ENCODE measurements around the gene PARP6.
A peak's percentile ranks its signal among the peaks of the same experiment; 100 is the strongest.

Gene PARP6

DNA sequence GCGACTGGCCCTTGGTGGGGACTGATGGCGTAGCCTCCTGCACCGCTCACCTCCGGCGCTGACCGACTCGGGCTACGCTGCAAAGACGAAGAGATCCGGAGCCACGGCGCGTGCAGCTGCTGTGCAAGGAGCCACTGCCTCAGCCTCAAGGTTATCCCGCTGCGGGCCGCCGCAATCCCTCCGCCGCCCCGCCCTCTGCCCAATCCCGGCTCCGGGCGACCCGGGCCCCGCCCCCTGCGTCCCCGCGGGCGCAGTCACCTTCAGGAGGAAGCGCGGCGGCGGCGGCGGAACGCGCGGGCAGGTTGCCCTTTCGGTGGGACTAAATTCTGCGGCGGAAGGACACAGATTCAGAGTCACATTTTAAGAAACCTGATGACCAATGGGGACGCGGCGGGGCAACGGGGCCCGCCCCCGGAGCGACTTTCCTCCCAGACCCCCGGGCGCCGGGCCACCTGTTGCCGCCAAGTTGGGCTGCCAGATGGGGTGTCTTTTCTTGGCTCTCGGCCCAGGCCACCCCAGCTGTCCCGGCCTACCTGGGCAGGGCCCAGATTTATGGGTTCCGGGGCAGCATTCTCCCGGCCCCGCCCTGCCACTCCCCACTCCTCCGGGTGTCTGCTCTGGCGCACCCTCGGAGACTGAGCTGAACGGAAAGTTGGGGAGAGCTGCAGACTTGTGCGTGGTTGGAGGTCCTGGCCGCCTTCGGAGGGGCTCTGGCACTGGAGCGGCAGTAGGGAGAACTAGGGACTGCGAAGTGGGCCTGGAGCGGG is 41.1 kb downstream of the PARP6 start, which contains the start of gene PKM:
Gene PKM, minus strand, starts transcription at position 125 of the 767 bp plus-strand sequence. CDS start 12,093 bp downstream, outside the sequence.
- peak; percentile 65 for DNase-seq (ENCODE audit: low read depth, low spot score)

DNA sequence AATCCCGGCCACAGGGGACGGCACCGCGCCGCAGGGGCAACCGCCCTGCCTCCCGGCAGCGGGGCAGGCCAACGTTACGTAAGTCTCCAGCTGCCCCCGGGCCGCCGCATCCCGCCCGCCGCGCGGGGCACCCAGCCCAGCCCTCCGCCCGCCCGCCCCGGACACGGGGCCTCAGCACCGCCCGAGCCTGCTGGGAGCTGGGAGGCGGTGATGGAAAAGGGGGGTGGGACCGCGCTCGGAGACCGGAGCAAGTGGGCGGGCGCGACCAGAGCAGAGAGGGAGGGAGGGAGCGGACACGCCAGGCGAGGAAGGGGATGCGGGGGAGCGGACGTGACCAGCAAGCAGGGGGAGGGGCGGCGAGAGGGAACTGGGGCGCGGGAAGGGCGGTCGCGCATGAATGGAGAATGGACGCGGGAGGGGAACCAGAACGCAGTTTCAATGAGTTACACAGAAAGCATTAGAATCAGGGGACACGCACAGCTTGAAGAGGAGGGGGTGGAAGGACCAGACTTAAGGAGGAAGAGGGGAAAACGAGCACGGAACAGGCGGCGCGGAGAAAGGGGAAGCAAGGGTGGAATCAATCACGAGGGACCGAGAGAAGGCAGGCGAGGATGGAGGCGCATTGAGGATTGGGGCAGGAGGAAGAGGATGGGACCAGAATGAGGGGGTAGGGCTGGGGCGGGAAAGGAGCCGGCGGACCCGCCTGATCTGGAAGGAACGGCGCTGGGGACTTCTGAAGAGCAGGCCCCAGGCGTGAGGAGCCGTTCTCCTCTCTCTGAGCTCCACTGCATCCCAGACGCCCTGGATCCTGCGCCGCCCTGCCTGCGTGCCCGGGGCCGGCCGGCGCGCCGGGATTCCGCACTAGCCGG is 41.9 kb downstream of the PARP6 start:
- DNase-seq (ENCODE audit: low read depth, low spot score), result peak; percentile 75

DNA sequence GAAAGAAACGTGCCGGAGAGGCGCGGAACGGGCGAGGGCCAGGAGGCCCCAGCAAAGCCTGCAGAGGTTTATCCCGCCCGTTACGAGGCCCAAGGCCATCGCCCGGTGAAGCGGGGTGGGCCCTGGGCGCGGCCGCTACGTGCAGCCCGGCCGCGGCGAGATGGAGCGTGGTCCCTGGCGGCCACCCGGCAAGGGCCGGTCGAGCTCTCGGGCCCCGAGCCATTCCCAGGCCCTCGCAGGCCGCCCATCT is 42.5 kb downstream of the PARP6 start:
- DNase-seq (ENCODE audit: low read depth, low spot score), result no peak

DNA sequence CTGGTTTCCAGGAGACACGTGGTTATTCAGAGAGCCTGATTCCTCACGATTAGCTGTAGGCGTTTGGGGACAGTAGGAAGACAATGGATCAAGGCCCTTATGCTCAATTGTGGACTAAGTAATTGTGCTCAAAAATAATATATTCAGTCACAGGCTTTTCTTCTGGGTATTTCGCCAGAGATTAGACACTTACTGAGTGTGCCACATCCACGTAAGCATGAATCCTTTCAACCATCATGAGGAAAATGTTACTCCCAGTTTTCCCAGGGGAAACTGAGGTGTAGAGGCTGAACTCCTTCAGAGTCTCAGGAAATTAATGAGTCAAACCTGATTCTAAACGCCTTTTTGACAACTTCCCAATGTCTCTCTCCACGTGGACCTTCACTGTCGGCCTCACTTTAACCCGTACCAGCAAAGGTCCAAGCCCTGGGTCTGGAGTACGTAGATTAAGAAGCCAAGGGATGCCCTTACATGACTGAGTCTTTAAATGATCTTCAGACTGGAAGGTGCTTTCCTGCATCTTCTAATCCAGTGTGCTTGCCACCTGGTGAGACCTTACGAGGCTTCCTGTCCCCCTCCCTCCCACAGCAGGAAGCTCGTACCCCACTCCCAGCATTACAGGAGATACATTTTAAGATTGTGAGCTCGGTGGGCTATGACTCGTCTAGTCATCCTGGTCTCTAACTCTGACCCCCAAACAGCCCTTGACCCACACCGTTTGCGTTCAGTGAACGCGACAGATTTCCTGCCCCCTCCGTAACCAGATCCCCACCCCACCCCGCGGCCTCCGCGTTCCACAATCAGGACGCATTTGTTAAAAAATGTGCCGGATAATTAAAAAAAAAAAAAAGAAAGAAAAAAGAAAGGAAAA is 43.0 kb downstream of the PARP6 start:
- DNase-seq (ENCODE audit: low read depth, low spot score), result no peak

DNA sequence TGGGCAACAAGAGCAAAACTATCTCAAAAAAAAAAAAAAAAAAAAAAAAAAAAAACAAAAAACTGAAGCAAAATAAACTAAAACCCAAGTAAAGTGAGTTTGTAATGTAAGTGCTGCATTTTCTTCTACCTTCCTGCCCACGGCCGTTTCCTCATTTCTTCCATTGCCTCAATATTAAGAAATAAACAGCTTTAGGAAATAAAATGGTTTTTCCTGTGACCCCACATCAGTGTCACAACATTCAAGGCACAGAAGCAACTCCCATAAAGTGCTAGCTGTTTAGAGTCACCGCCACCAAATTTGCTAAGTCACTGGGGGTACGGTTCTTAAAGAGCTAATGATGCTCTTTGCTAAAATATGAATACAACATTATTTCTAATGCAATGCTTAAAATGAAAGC is 44.6 kb downstream of the PARP6 start:
- no peak for DNase-seq (ENCODE audit: low read depth, low spot score)

DNA sequence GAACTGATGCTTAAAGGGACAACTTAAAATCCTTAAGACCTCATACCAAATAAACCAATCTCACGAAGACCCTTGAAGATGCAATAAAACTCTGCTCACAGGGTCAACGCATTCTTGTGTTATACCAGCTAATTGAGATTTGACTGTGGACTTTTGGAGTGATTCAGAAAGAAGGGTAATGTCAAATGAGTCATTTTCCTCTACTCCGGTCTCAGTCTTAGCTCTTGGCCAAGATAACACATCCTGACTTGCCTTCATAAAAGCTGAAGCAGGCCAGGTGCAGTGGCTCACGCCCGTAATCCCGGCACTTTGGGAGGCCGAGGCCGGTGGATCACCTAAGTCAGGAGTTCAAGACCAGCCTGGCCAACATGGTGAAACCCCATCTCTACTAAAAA is 45.2 kb downstream of the PARP6 start:
- DNase-seq (ENCODE audit: low read depth, low spot score), result no peak

DNA sequence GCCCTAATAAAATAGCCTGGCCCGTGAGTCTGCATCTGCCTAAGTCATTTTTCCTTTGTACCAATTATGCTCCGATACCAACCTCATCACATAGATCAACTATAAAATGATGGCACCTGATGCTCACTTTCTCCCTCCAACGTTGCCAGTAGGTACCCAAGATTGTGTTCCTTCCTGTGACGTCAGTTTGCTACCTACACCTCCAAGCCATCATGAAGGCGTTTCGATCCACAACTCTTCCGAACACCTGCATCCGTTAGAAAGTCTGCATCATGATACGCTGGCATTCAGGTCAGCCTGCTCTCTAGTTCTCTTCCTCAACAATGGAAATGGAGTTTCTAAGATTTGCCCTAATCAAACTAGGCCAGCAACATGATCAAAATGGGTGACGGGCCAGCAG is 49.1 kb downstream of the PARP6 start:
- DNase-seq (ENCODE audit: low read depth, low spot score), result no peak

DNA sequence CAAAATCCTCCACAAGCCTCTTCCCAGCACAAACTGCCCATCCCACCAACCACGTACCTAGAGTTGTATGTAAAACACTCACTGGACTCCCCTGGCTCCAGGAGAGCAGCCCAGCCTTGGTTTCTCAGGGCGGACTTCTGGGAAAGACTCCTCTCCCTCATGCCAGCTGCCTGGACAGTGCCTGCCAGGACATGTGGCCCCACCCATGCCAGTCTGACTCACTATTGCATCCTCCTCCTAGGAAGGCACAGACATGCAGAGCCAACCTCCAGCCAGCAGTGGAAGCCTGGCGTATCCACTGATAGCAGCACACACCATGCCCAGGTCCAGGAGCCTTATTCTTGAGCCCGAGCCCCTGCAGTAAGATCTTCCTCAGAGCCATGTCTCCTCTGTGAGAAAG is 50.0 kb downstream of the PARP6 start:
- no peak for DNase-seq (ENCODE audit: low read depth, low spot score)

DNA sequence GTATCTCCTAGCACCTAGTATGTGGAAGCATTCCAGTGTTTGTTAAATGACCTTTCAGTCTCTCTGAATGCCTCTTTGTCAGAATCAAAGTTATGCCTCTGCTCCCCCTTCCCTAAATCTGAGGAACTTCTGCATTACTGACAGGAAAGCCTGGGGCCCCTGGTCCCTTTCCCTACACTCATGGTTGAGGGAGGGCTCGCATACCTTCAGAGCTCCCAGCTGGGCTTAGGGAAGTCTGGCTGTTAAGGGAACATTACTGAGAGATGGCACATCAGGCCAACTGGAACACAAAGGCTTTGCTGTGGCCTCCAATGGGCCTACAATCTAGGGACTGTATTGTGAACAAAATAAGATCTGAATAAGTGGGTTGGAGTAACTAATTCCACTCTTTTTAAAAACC is 51.7 kb downstream of the PARP6 start:
- no peak for DNase-seq (ENCODE audit: low read depth, low spot score)

DNA sequence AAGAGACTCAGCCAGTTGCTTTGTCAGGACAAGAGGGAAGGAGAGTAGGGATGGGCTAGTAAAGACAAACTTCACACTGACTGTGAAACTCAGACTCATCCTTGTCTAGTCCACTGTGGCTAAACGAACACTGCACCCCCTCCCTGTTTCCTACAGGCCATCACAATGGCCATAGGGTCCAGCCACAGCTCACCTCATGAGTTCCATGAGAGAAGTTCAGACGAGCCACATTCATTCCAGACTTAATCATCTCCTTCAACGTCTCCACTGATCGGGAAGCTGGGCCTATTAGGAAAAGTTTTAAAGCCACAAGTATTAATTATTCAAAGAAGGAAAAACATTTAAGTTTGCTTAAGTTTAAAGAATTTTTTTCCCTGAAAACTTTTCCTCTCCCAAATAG is 55.1 kb downstream of the PARP6 start:
- no peak for DNase-seq (ENCODE audit: low read depth, low spot score)

DNA sequence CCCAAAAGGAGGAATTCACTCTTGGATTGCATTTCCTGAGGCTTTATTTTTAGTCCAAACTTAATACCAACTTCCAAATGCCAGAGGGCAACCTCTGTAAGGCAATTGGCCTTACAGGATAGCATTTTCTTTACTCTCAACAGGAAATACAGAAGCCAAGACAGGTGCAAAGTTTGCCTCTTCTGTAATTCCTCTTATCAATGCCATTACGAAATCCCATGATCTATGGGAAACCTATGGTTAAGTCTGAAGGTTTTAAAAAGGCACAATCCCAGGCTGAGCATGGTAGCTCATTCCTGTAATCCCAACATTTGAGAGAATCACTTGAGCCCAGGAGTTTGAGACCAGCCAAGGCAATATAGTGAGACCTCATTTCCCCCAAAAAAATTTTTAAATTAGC is 56.3 kb downstream of the PARP6 start:
- DNase-seq (ENCODE audit: low read depth, low spot score), result no peak

DNA sequence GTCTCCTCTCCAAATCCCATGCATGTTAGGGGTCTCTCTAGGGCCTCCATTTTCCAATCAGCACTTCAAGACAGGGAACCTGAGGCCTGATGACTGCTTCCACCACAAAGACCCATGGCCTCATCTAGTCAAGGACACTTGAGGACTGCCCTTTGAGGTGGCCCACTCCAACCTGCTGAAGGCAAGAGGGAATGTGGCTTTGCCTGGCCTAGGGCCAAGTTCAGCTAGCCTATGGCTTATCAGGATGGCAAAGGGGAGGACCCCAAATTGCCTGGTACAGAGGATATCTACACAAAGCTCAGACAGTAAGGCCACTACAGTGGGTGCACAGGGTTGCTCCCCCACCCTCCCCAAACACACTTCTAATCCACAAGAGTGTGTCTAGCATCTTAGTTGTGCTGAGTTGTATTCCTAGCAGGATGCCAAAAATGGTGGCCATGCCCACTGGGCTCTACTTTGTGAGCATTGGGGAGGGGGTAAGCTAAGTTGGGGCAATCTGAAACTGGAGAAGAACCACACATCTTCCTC is 64.7 kb downstream of the PARP6 start:
- DNase-seq (ENCODE audit: low read depth, low spot score), result no peak

DNA sequence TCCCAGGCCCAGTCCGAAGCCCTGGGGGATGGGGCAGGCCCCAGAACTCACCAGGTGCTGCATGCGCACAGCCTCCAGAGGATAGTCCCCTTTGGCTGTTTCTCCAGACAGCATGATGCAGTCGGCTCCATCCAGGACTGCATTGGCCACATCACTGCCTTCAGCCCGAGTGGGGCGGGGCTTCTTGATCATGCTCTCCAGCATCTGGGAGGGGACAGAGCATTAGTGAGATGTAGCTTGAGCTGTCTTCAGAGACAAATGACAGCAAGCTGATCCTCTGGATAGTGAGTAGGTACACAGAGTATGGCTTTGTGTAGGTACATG is 65.7 kb downstream of the PARP6 start:
- DNase-seq (ENCODE audit: low read depth, low spot score), result no peak

DNA sequence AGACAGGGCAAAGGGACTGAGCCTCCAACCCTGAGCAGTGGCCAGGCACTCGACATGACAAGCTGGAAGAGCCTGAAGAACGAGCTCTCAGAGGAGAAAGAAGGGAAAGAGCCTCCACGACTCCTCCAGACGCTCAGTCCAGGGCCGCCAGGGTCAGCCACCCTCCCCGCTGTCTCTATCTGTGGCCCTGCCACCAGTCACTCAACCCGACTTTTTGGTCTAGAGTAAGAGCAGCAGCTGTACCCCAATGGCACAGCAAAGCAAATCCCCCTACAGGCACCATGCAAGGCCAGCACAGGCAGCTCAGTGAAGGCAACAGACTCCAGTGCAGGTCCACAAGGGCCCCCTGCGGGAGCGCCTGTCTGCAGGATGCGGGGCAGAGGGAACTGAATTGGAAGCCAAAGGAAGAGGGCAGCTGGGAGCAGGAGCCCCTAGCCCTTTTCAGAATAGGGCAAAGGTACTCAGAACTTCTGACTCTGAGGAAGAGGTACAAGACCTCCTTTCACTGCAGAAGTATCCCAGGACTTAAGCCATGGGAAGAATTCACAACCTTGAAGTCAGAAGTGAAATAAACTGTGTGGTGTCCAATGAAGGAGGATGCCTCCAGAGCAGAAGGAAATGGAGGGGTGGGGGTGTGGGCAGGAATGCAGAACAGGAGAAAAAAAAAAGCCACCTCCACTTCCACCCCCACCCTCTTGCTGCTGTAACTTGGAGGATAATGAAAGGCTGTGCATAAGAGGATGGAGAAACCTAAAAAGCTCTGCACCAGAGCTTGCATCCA is 66.3 kb downstream of the PARP6 start:
- no peak for DNase-seq (ENCODE audit: low read depth, low spot score)

DNA sequence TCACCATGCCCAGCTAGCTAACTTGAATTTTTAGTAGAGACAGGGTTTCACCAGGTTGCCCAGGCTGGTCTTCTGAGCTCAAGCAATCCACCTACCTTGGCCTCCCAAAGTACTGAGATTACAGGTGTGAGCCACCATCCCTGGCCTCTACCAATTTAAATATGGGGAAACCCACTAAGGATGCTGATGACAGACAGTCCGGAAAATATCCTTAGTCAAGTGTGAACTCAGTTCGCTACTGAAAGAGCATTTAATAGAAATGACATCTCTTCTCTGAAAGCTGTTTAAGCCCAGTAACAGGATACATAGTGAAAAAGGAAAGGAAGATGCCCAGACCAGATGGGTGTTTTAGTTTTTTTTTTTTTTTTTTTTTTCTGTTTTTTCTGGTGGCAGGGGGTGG is 67.1 kb downstream of the PARP6 start:
- no peak for DNase-seq (ENCODE audit: low read depth, low spot score)

DNA sequence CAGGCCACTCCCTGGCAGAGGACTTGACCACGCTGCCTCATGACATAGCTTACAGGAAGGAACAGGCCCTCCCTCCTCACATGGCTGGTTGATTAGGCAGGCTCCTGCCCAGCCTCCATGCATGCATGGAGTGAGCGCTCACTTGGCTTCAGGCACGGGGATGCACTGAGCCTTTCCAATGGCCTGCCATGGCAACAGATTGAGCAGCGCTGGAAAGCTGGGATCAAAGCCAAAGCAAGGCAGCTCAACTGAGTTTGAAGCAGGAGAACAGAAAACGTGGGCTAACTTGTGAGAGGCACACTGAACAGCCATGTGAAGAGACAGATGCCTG is 68.9 kb downstream of the PARP6 start:
- no peak for DNase-seq (ENCODE audit: low read depth, low spot score)

DNA sequence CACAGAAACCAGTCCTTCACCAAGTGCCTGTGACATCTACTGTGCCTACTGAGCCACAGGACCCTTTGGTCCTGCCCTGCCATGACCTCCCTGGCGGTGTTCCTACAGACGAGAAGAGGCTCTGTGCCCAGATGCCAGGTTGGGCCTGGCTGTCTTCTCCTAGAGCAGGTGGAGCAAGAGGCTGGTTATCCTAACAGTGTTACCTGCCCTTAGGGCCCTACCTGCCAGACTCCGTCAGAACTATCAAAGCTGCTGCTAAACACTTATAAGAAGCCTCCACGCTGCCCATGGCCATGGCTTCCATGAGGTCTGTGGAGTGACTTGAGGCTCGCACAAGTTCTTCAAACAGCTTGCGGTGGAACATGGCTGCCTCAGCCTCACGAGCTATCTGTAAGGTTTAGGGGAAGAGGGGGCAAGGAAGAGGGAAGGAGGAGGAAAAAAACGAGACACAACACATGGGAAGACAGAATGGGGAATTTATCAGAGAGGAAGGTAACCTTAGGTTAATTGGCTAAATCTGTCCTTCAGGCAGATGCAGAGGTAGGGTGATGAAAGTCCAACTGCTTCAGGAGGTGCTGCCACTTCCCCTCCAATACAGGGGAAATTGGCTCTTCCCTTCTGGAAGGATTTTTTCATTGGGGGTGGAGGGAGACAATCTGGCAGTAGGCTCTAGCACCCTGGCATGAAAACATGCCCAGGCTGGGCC is 69.4 kb downstream of the PARP6 start:
- no peak for DNase-seq (ENCODE audit: low read depth, low spot score)

DNA sequence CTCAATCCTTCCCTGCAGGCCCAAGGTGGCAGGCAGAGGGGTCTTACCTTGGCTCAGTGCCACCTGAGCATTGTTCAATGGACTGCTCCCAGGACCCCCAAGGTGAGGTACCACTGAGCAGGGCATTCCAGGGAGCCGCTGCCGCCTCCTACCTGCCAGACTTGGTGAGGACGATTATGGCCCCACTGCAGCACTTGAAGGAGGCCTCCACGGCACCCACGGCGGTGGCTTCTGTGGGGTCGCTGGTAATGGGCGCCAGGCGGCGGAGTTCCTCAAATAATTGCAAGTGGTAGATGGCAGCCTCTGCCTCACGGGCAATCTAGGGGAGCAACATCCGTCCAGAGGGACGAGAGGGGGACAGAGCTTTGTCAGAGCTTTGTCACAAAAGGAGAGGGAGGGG is 70.1 kb downstream of the PARP6 start:
- DNase-seq (ENCODE audit: low read depth, low spot score), result no peak

DNA sequence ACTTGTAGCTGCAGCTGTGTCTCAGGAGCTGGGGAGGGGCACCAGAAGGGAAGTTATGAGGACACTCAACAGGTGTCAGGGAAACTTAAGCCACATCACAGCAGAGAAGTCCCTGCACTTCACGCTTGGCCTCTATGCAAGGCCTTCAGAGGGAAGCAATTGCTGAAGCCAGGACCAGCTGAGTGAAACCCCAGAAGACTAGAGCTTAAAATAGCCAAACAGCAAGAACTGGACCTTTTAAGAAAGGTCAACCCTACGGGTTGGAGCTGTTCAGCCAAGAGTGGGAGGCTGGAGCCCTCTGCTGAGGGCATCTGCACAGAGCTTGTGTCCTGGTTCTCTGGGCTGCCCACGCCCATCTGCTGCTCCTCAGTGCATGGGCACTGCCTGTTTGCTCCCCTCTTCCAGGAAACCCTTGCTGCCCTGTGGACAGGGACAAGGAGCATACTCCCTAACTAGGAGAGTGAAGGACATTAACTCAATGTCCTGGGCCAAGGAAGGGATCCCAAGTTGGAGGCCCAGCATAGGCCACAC is 70.9 kb downstream of the PARP6 start:
- DNase-seq (ENCODE audit: low read depth, low spot score), result no peak

DNA sequence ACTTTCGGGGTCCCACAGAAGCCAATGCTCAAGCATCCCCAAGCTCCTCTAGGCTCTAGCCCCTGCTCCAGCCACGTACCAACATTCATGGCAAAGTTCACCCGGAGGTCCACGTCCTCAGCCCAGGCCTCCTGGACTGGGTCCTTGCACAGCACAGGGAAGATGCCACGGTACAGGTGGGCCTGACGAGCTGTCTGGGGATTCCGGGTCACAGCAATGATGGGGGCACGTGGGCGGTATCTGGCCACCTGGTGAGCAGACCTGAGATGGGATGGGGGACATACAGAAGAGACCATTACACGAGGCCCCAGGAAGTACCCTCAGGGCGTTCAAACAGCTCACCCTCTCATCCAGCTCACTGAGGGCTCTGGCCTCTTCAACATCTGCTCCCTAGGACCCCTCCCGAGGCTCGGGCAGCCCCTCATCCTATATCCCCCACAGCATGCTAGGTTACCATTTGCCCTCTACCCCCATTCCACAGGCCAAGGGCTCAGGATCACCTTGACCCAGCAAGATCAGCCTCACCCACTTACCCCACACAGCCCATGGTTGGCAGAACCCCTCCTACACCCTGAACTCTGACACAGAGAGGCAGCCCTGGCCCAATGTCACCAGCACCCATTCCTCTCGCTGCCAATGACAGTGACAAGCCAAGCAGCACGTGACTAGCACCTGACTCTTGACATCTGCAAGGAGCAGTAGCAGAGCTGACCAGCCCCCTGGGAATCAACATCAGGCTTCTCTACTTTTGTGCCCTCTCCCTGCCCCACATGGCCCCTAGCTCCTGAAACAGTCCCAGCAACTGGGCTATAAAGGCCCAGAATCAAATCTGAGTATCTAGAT is 71.7 kb downstream of the PARP6 start:
- no peak for DNase-seq (ENCODE audit: low read depth, low spot score)

Measured in brain pericyte (primary cell).